Heart left ventricle (tissue), 16 donors: ENCODE data around the gene C16orf86. TPM values are rescaled to one million over a fixed set of nuclear protein-coding genes. Genes with fewer than 3 reads are reported as not detected.
A peak's percentile ranks its signal among the peaks of the same experiment; 100 is the strongest.

Source experiments
- ATAC-seq, 4 donors: fragments of 200-7000 bp; cut with Tn5 transposase; one replicate each; pipeline ENCODE4 v1.9.1; 2020 to 2022; ENCODE audit warnings: moderate library complexity in 4 of 4, mild to moderate bottlenecking in 3 of 4, moderate number of reproducible peaks in 1 of 4
- DNase-seq, 5 donors: peaks; one replicate each; pipeline ENCODE4 v3.0.0-alpha.2; 2020
- H3K27ac ChIP-seq, 12 donors: fragments of 200-600 bp; sonication (generic) in 4 of 12; one replicate each; pipeline versions ENCODE4 v1.5.0 to v1.8.0; 2016 to 2022; ENCODE audit warnings: mild to moderate bottlenecking in 2 of 12
- H3K27me3 ChIP-seq, 9 donors: fragments of 200-600 bp; sonication (generic) in 2 of 9; one replicate each; pipeline versions ENCODE4 v1.5.1 to v1.8.0; 2016 to 2022; ENCODE audit warnings: mild to moderate bottlenecking in 3 of 9
- H3K36me3 ChIP-seq, 9 donors: fragments of 200-600 bp; sonication (generic) in 2 of 9; one replicate each; pipeline versions ENCODE4 v1.5.0 to v1.8.0; 2018 to 2022; ENCODE audit warnings: mild to moderate bottlenecking in 2 of 9
- H3K4me1 ChIP-seq, 12 donors: fragments of 200-600 bp; sonication (generic) in 4 of 12; one replicate each; pipeline versions ENCODE4 v1.5.0 to v1.8.0; 2016 to 2022; ENCODE audit warnings: mild to moderate bottlenecking in 3 of 12
- H3K4me3 ChIP-seq, 12 donors: fragments of 200-600 bp; sonication (generic) in 4 of 12; one replicate each; pipeline versions ENCODE4 v1.5.0 to v1.8.0; 2017 to 2022; ENCODE audit warnings: mild to moderate bottlenecking in 9 of 12, moderate library complexity in 4 of 12
- H3K9me3 ChIP-seq, 12 donors: fragments of 200-600 bp; sonication (generic) in 4 of 12; one replicate each; pipeline versions ENCODE4 v1.5.0 to v1.8.0; 2016 to 2022; ENCODE audit warnings: mild to moderate bottlenecking in 1 of 12
- CTCF ChIP-seq, 12 donors: fragments of 200-600 bp; sonication (generic) in 4 of 12; IDR thresholded peaks; one replicate each; pipeline versions ENCODE4 v1.5.0 to v1.8.0; 2018 to 2022; ENCODE audit warnings: antibody characterized with exemption in 12 of 12, mild to moderate bottlenecking in 5 of 12
- POLR2A ChIP-seq, 2 donors: fragments of 450-650 bp; IDR thresholded peaks; one replicate each; pipeline ENCODE4 v1.6.1; 2017; ENCODE audit warnings: antibody characterized with exemption in 2 of 2, mild to moderate bottlenecking in 2 of 2, moderate library complexity in 2 of 2
- WGBS, 4 donors: extraction: QIAGEN DNeasy Blood & Tissue Kit in 2 of 4; methylation state at CpG; one replicate each; pipeline versions ENCODE4 v1.1.5 to v1.1.7; 2013 to 2018; 5-methylcytosine and 5-hydroxymethylcytosine counted together
- intact Hi-C, 10 donors: fragments of 100-400 bp; cut with DNase I; formaldehyde crosslinking; loops; one replicate each; pipeline versions ENCODE4 v1.11.1 to v1.14.2; 2022
- long read RNA-seq, 3 donors: library from polyadenylated mRNA; unstranded; transcript quantifications; one replicate each; pipeline ENCODE4 v2.0.0, GENCODE V29; 2020 to 2021
- polyA plus RNA-seq, 2 donors: library from polyadenylated mRNA; stranded (reverse); fragments of 200-250 nt; gene quantifications; one replicate each; pipeline ENCODE4 v1.2.3, GENCODE V29; 2013
- total RNA-seq, 9 donors: library from RNA; depleted of rRNA in 2 of 9; stranded (reverse); fragments of >200 nt in 2 of 9; fragmentation: NEBNext Ultra II Directional in 3 of 9; extraction: Animal tissue kit (Norgen Biotek cat#: 25700) in 3 of 9; gene quantifications; one replicate each; pipeline versions ENCODE4 v1.1.0 to v1.2.4, GENCODE V29; 2016 to 2023
- donor health status: ischemic (EF 13 %, LVEDD 7.1; RV severe dilation, severe dysfunction).
- donor health status: healthy with polysubstance abuse.
- donor health status: DM: no; HTN: yes; CAD: no.
- donor health status: DM: no; HTN: no; CAD: no.
- donor health status: ischemic (EF 25% LVEDD 6.9; RV normal size, moderate dysfunction).
- donor health status: ischemic (EF 25% LVEDD 5.7; RV mildly dilated, moderate dysfunction).
- donor health status: healthy.
- donor health status: DM: yes; HTN: yes; CAD: no.
- donor health status: ischemic (EF 35%, LVEDD 5.7; RV mildly dilated, moderate dysfunction).
- donor health status: nonischemic (EF 11% LVEDD 7.7; RV severe dilation, severe dysfunction).
- donor health status: DM: yes; HTN: yes; CAD: no.
- donor health status: PGD.
- donor health status: ischemic (EF 29% LVEDD 5.4; RV normal size, mild dysfunction).
- donor health status: nonischemic (EF 23%, LVEDD 6.1; RV moderate dilation, normal function).

C16orf86 gene
- total RNA-seq (10 to 100 TPM in 1 of 9 donors, 1 to 10 TPM in 8; 3.5 to 11.6 (median 4.3) TPM), polyA plus RNA-seq (1 to 10 TPM; 2.1 to 4.4 TPM)
- long read RNA-seq, donor 1, transcript C16orf86-201 (4 exons, 1,267 nt), result major isoform, 5 of 12 reads
- long read RNA-seq, donor 1, partial matches to known transcripts, result 6 of 12 reads
- long read RNA-seq, donor 1, other reads (novel, unspliced or antisense), result 1 of 12 reads
- long read RNA-seq, donor 2, transcript C16orf86-201 (4 exons, 1,267 nt), result major isoform, 14 of 28 reads
- long read RNA-seq, donor 2, partial matches to known transcripts, result 7 of 28 reads
- long read RNA-seq, donor 2, other reads (novel, unspliced or antisense), result 1 of 28 reads
- long read RNA-seq, donor 3, partial matches to known transcripts, result 2 of 4 reads
- long read RNA-seq, donor 3, other reads (novel, unspliced or antisense), result 0 of 4 reads

DNA sequence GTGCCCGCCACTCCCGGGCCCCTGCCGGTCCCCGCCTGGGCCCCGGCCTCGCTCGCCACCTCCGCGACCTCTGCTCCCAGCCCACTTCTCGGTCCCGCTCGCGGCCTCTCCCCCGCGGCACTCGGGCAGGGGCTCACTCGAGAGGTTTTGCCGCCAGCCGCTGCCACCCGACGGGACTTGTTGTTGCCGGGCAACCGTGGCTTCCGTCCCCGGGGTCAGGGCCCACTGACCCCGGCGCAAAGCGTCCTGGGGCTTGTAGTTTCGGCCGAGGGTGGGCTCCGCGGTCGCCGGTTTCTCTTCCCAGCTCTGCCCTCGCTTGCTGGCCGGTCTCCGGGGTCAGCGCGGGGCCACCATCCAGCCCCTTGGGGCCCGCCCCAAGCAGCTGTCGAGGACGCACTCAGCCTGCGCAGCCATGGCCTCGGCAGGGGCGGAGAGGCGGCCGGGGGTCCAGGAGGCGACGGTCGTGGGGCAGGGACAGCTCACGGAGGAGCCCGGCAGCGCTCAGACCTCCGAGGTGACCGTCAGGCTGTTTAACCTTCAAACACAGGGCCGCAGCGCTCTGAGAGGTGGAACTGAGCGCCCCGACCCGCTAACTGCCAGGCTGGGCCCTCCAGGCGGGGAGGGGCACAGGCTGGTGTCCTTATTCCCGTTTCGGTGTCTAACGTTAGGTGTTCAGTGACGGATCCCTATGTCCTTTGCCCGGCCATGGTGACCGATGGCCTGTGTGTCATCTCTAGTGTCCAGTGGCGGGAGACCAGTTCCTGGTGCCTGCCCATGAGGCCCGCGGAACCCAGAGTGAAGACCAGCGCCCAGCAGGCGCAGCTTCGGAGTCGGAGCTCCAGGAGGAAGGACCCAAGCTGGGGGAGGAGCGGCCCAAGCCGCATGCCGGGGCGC is at the start of gene C16orf86, which contains the start of gene ENKD1:
C16orf86 (plus strand) TSS at position 256 of the 894 bp plus-strand sequence; CDS start at position 413, 157 bp downstream.
ENKD1 (minus strand) TSS at position 192 of the 894 bp plus-strand sequence. CDS start 308 bp downstream, outside the sequence.
- ATAC-seq (peak; percentile 29 to 82 (median 71)), DNase-seq (peak; percentile 88 to 93 (median 89))
- H3K4me1 ChIP-seq, result peaks cover 4 to 30% (median 21%) of the 10 kb centered on the region in 12 donors
- intact Hi-C loops, result loop anchor here in 8 of 10 donors (2.0 to 10.0 kb wide), 5 partner anchors 104 to 168 kb away; partner anchors contain the start of gene CTCF (in 5 of the 8)
- H3K27ac ChIP-seq, result peak within 1 kb of the TSS; percentile 73 to 94 (median 89)
- H3K4me3 ChIP-seq, result peak within 1 kb of the TSS; percentile 65 to 94 (median 77)
- no peaks in the 10 kb centered on the region for H3K9me3 ChIP-seq
- no peaks in the 10 kb centered on the region for H3K27me3 ChIP-seq
- 2 to 6% (median 3%) methylated on average over 20 to 78 of the region's 78 CpGs for WGBS, 4 donors
- peaks cover 0 to 13% (median 0%) of the 10 kb centered on the region in 9 donors for H3K36me3 ChIP-seq
- TF ChIP-seq POLR2A (IDR thresholded peaks at IDR 0.05) (peak in 1 of 2 donors; percentile 23), CTCF (IDR thresholded peaks at IDR 0.05) (no peak)

DNA sequence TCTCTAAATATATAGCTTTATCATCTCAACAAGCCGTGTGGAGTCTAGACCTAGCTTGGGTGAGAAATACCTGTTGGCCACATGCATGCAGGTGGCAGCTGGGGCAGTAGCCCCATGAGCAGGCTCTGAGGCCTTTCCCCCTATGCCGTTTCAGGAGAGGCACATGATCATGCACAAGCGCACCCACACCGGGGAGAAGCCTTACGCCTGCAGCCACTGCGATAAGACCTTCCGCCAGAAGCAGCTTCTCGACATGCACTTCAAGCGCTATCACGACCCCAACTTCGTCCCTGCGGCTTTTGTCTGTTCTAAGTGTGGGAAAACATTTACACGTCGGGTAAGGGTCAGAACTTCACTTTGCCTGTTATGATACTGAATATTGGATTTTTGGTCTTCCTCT is 38.4 kb upstream of the C16orf86 start:
- Histone ChIP-seq H3K36me3 (peaks cover 0 to 98% (median 95%) of the 10 kb centered on the region in 9 donors), H3K4me3 (no peak overlapping the region)

GRCh38 chr16:67632415-67633172 is 34.0 kb upstream of the C16orf86 start:
- TF ChIP-seq CTCF (IDR thresholded peaks at IDR 0.05) (no peak), POLR2A (IDR thresholded peaks at IDR 0.05) (no peak)
- intact Hi-C loops, result no loop called here
- peak; percentile 70 to 84 (median 76) for ATAC-seq
- no peak overlapping the region for H3K27ac ChIP-seq
- no peak overlapping the region for H3K4me3 ChIP-seq
- peaks cover 0 to 12% (median 3%) of the 10 kb centered on the region in 12 donors for H3K4me1 ChIP-seq
- peak in 3 of 5 donors; percentile 51 to 72 (median 65) for DNase-seq
- H3K9me3 ChIP-seq, result no peaks in the 10 kb centered on the region
- H3K27me3 ChIP-seq, result no peaks in the 10 kb centered on the region
- peaks cover 0 to 100% (median 91%) of the 10 kb centered on the region in 9 donors for H3K36me3 ChIP-seq
- WGBS, 4 donors, result 53 to 62% (median 60%) methylated on average over 7 of the region's 7 CpGs

More for the DNA sequence above, 38.4 kb upstream of the C16orf86 start:
- intact Hi-C loops, result no loop called here
- Histone ChIP-seq H3K27ac (no peak overlapping the region), H3K4me1 (peaks cover 0 to 12% (median 3%) of the 10 kb centered on the region in 12 donors), H3K27me3 (no peaks in the 10 kb centered on the region), H3K9me3 (no peaks in the 10 kb centered on the region)
- 81 to 91% (median 88%) methylated on average over 13 to 14 of the region's 14 CpGs for WGBS, 4 donors
- TF ChIP-seq POLR2A (IDR thresholded peaks at IDR 0.05), result no peak
- no peak for TF ChIP-seq CTCF (IDR thresholded peaks at IDR 0.05)
- DNase-seq, result no peak
- no peak for ATAC-seq
